WTC11 (cell line): Measurements from ENCODE around the gene CYP26A1. TPM values are rescaled to one million over a fixed set of nuclear protein-coding genes. Genes with fewer than 3 reads are reported as not detected.

Experiments
- ATAC-seq: fragments of 200-7000 bp; cut with Tn5 transposase; 2 replicates; pipeline ENCODE4 v1.10.0; 2021; ENCODE audit warnings: mild to moderate bottlenecking, moderate library complexity
- CTCF ChIA-PET: fragments of 300-600 bp; sonication (Branson Sonifier 250); formaldehyde crosslinking; loops from one replicate; lab custom pipeline; 2021; ENCODE audit warnings: antibody characterized with exemption; lab: Charles Lee
- POLR2A ChIA-PET: fragments of 350-600 bp; sonication (Branson Sonifier 250); formaldehyde crosslinking; loops from one replicate; lab custom pipeline; 2021; ENCODE audit warnings: antibody characterized with exemption; lab: Charles Lee
- DNase-seq: peaks from one replicate; pipeline ENCODE4 v3.0.0; 2021; ENCODE audit warnings: low spot score
- H3K27ac Mint-ChIP-seq: 2 replicates; pipeline ENCODE4 v1.8.0; 2021; ENCODE audit warnings: mixed read lengths
- H3K27me3 Mint-ChIP-seq: 2 replicates; pipeline ENCODE4 v1.8.0; 2021; ENCODE audit warnings: low read depth, mild to moderate bottlenecking, moderate library complexity, mixed read lengths
- H3K36me3 Mint-ChIP-seq: 2 replicates; pipeline ENCODE4 v1.8.0; 2021; ENCODE audit warnings: mixed read lengths
- H3K4me1 Mint-ChIP-seq: 2 replicates; pipeline ENCODE4 v1.8.0; 2022; ENCODE audit warnings: mixed read lengths
- H3K4me3 Mint-ChIP-seq: 2 replicates; pipeline ENCODE4 v1.8.0; 2021; ENCODE audit warnings: mild to moderate bottlenecking, moderate library complexity, mixed read lengths
- H3K9me3 Mint-ChIP-seq: 2 replicates; pipeline ENCODE4 v1.8.0; 2021; ENCODE audit warnings: mixed read lengths
- AR ChIP-seq: fragments of 250-450 bp; sonication (Bioruptor Pico); IDR thresholded peaks from 2 replicates; pipeline ENCODE4 v1.9.0; 2021; ENCODE audit warnings: mild to moderate bottlenecking
- ATF6 ChIP-seq: sonication (generic); formaldehyde crosslinking; IDR thresholded peaks from 2 replicates; pipeline ENCODE4 v1.8.1; 2023; ENCODE audit warnings: mild to moderate bottlenecking, missing genetic modification reagents
- CBFB ChIP-seq: sonication (generic); formaldehyde crosslinking; IDR thresholded peaks from 2 replicates; pipeline ENCODE4 v1.8.1; 2022; ENCODE audit warnings: mild to moderate bottlenecking, low read depth, missing genetic modification reagents
- CTCF ChIP-seq: fragments of 200-600 bp; IDR thresholded peaks from 2 replicates; pipeline ENCODE4 v1.8.0; 2022; ENCODE audit warnings: antibody characterized with exemption
- E2F4 ChIP-seq: sonication (generic); formaldehyde crosslinking; IDR thresholded peaks from 2 replicates; pipeline ENCODE4 v1.8.1; 2022; ENCODE audit warnings: low read depth, mild to moderate bottlenecking, moderate library complexity, missing genetic modification reagents, borderline replicate concordance
- EMX1 ChIP-seq: fragments of 250-450 bp; sonication (Bioruptor Pico); IDR thresholded peaks from 2 replicates; pipeline ENCODE4 v1.8.0; 2021; ENCODE audit warnings: mild to moderate bottlenecking
- ETV6 ChIP-seq: sonication (generic); formaldehyde crosslinking; IDR thresholded peaks from 2 replicates; pipeline ENCODE4 v1.8.1; 2022; ENCODE audit warnings: mild to moderate bottlenecking, missing genetic modification reagents
- FOXK1 ChIP-seq: sonication (generic); formaldehyde crosslinking; IDR thresholded peaks from 2 replicates; pipeline ENCODE4 v1.8.0; 2022; ENCODE audit warnings: mild to moderate bottlenecking, moderate library complexity, missing genetic modification reagents
- GRHL2 ChIP-seq: fragments of 250-450 bp; sonication (Bioruptor Pico); IDR thresholded peaks from 2 replicates; pipeline ENCODE4 v1.8.0; 2022; ENCODE audit warnings: mild to moderate bottlenecking, moderate library complexity; ENCODE audit not compliant: insufficient replicate concordance, severe bottlenecking
- GTF2I ChIP-seq: fragments of 250-450 bp; sonication (Bioruptor Pico); conservative IDR thresholded peaks from 2 replicates; pipeline ENCODE4 v1.4.0; 2021; ENCODE audit warnings: mild to moderate bottlenecking
- JUN ChIP-seq: sonication (generic); formaldehyde crosslinking; IDR thresholded peaks from 2 replicates; pipeline ENCODE4 v1.8.0; 2023; ENCODE audit warnings: mild to moderate bottlenecking, missing genetic modification reagents
- NFYB ChIP-seq: sonication (generic); formaldehyde crosslinking; conservative IDR thresholded peaks from 2 replicates; pipeline ENCODE4 v1.8.0; 2022; ENCODE audit warnings: low read depth, missing genetic modification reagents
- SP1 ChIP-seq: sonication (generic); formaldehyde crosslinking; conservative IDR thresholded peaks from 2 replicates; pipeline ENCODE4 v1.8.1; 2022; ENCODE audit warnings: missing genetic modification reagents
- STAT6 ChIP-seq: sonication (generic); formaldehyde crosslinking; conservative IDR thresholded peaks from 2 replicates; pipeline ENCODE4 v1.8.1; 2023; ENCODE audit warnings: mild to moderate bottlenecking, low read depth, missing genetic modification reagents, moderate library complexity
- ZNF423 ChIP-seq: fragments of 250-450 bp; sonication (Bioruptor Pico); IDR thresholded peaks from 2 replicates; pipeline ENCODE4 v2.1.2; 2022; ENCODE audit warnings: mild to moderate bottlenecking, moderate library complexity
- ZNF512 ChIP-seq: sonication (generic); formaldehyde crosslinking; IDR thresholded peaks from 2 replicates; pipeline ENCODE4 v1.8.1; 2022; ENCODE audit warnings: missing genetic modification reagents, borderline replicate concordance
- total RNA-seq: library from RNA; stranded (reverse); gene quantifications from 3 replicates; pipeline ENCODE4 v1.2.3, GENCODE V29; 2021

Gene CYP26A1
- total RNA-seq, 1 experiment from 2014 or later: 3.4 TPM

- ChIA-PET POLR2A (no interaction called here), CTCF (interaction anchor here (0.5 kb wide), 1 partner anchor 672 kb away, joined by 3 read pairs; no protein-coding TSS in a partner anchor)
- Mint-ChIP-seq H3K4me3 (no peak overlapping the region), H3K27me3 (peaks cover 12% of the 10 kb centered on the region), H3K9me3 (no peaks in the 10 kb centered on the region), H3K4me1 (peaks cover 23% of the 10 kb centered on the region), H3K36me3 (no peaks in the 10 kb centered on the region), H3K27ac (no peak overlapping the region)
- DNase-seq: no peak
- no peak for ATAC-seq
- TF ChIP-seq E2F4 (CRISPR knock-in tag) (no peak), AR (CRISPR knock-in tag) (no peak), GRHL2 (CRISPR knock-in tag) (no peak), CBFB (CRISPR knock-in tag) (no peak), STAT6 (CRISPR knock-in tag) (no peak), FOXK1 (CRISPR knock-in tag) (no peak), GTF2I (CRISPR knock-in tag) (no peak), ATF6 (CRISPR knock-in tag) (no peak), EMX1 (no peak), CTCF (no peak), NFYB (CRISPR knock-in tag) (no peak), SP1 (CRISPR knock-in tag) (no peak), ETV6 (no peak), ZNF512 (CRISPR knock-in tag) (no peak), ZNF423 (CRISPR knock-in tag) (no peak), JUN (CRISPR knock-in tag) (no peak)
These were observed 39.3 kb downstream of the CYP26A1 start for GRCh38 chr10:93113042-93113441.
